ENCODE measurements around the gene ATXN7. TPM values are rescaled to one million over a fixed set of nuclear protein-coding genes. Genes with fewer than 3 reads are reported as not detected.

ATXN7 gene
- total RNA-seq: 10 to 100 TPM; 70.0 to 95.0 TPM

GRCh38 chr3:63863150-63864007 lies at the start of gene ATXN7, which contains the start of gene THOC7:
Gene ATXN7 (plus strand): TSS chr3:63863867. CDS start chr3:63912599, 48,732 bp downstream.
Gene THOC7 (minus strand): TSS chr3:63863805. CDS start chr3:63863790, 15 bp downstream.
- DNase-seq: peak; percentile 70
- peak within 1 kb of the TSS; percentile 92 for H3K4me3 Mint-ChIP-seq
- no peaks in the 10 kb centered on the region for H3K27me3 Mint-ChIP-seq
- peak within 1 kb of the TSS; percentile 98 for H3K27ac Mint-ChIP-seq
- H3K36me3 Mint-ChIP-seq (ENCODE audit: low read depth): peaks cover 34% of the 10 kb centered on the region
- H3K9me3 Mint-ChIP-seq: no peaks in the 10 kb centered on the region
- H3K4me1 Mint-ChIP-seq: peaks cover 62% of the 10 kb centered on the region
- CTCF ChIA-PET: no interaction called here
- POLR2A ChIA-PET: no interaction called here

GRCh38 chr3:63814237-63814636 lies 49.4 kb upstream of the ATXN7 start:
- ChIA-PET CTCF (no interaction called here), POLR2A (no interaction called here)
- no peaks in the 10 kb centered on the region for H3K9me3 Mint-ChIP-seq
- H3K36me3 Mint-ChIP-seq (ENCODE audit: low read depth): no peaks in the 10 kb centered on the region
- DNase-seq: no peak
- no peak overlapping the region for H3K4me3 Mint-ChIP-seq
- H3K27ac Mint-ChIP-seq: no peak overlapping the region
- no peaks in the 10 kb centered on the region for H3K27me3 Mint-ChIP-seq
- no peaks in the 10 kb centered on the region for H3K4me1 Mint-ChIP-seq

- POLR2A ChIA-PET: interaction anchor here (0.6 kb wide), 1 partner anchor 572 kb away, joined by 4 read pairs; no protein-coding TSS in a partner anchor
- CTCF ChIA-PET: no interaction called here
- Mint-ChIP-seq H3K4me3 (no peak overlapping the region), H3K4me1 (no peaks in the 10 kb centered on the region), H3K27ac (no peak overlapping the region), H3K36me3 (ENCODE audit: low read depth) (no peaks in the 10 kb centered on the region), H3K27me3 (no peaks in the 10 kb centered on the region), H3K9me3 (no peaks in the 10 kb centered on the region)
- no peak for DNase-seq
Measured at GRCh38 chr3:63817225-63817624, 46.4 kb upstream of the ATXN7 start.

- ChIA-PET POLR2A (interaction anchor here (0.6 kb wide), 1 partner anchor 479 kb away, joined by 3 read pairs; no protein-coding TSS in a partner anchor), CTCF (interaction anchor here (0.6 to 0.8 kb wide), 2 partner anchors 117 to 128 kb away, joined by 3 read pairs; no protein-coding TSS in a partner anchor)
- H3K27me3 Mint-ChIP-seq: no peaks in the 10 kb centered on the region
- no peaks in the 10 kb centered on the region for H3K4me1 Mint-ChIP-seq
- no peaks in the 10 kb centered on the region for H3K36me3 Mint-ChIP-seq (ENCODE audit: low read depth)
- DNase-seq: peak; percentile 71
- H3K9me3 Mint-ChIP-seq: no peaks in the 10 kb centered on the region
- no peak overlapping the region for H3K4me3 Mint-ChIP-seq
- H3K27ac Mint-ChIP-seq: no peak overlapping the region
Measured at GRCh38 chr3:63818282-63819150, 45.2 kb upstream of the ATXN7 start.

- Mint-ChIP-seq H3K4me3 (no peak within 1 kb of the TSS), H3K9me3 (no peaks in the 10 kb centered on the region), H3K27me3 (no peaks in the 10 kb centered on the region), H3K36me3 (ENCODE audit: low read depth) (no peaks in the 10 kb centered on the region), H3K4me1 (no peaks in the 10 kb centered on the region), H3K27ac (no peak within 1 kb of the TSS)
- POLR2A ChIA-PET: no interaction called here
- CTCF ChIA-PET: interaction anchor here (0.8 kb wide), 1 partner anchor 116 kb away, joined by 3 read pairs; no protein-coding TSS in a partner anchor
- no peak for DNase-seq
Measured at GRCh38 chr3:63819151-63819398, 44.6 kb upstream of the ATXN7 start, which contains the start of gene C3orf49. Gene C3orf49 (plus strand): TSS chr3:63819299. CDS start chr3:63819472, 173 bp downstream.

DNA sequence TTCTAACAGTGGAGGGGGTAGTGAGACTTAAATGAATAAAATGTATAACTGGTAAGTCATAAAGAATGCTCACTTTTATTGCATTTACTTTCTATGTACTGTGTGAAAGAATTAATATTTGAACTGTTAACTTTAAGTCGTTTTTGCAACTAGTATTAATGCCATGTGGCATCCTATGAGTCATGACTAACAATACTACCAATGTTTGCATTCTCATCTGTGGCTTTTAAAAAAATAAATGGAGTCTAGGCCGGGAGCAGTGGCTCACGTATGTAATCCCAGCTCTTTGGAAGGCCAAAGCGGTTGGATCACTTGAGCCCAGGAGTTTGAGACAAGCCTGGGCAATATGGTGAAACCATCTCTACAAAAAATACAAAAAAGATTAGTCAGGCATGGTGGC lies 39.4 kb upstream of the ATXN7 start:
- POLR2A ChIA-PET: no interaction called here
- H3K27me3 Mint-ChIP-seq: no peaks in the 10 kb centered on the region
- DNase-seq: no peak
- no peak overlapping the region for H3K4me3 Mint-ChIP-seq
- no peak overlapping the region for H3K27ac Mint-ChIP-seq
- no peaks in the 10 kb centered on the region for H3K4me1 Mint-ChIP-seq
- CTCF ChIA-PET: no interaction called here
- no peaks in the 10 kb centered on the region for H3K9me3 Mint-ChIP-seq
- H3K36me3 Mint-ChIP-seq (ENCODE audit: low read depth): peaks cover 3% of the 10 kb centered on the region

GRCh38 chr3:63830526-63830925 lies 33.1 kb upstream of the ATXN7 start:
- no peaks in the 10 kb centered on the region for H3K9me3 Mint-ChIP-seq
- POLR2A ChIA-PET: no interaction called here
- peaks cover 14% of the 10 kb centered on the region for H3K36me3 Mint-ChIP-seq (ENCODE audit: low read depth)
- DNase-seq: no peak
- no peaks in the 10 kb centered on the region for H3K27me3 Mint-ChIP-seq
- no peaks in the 10 kb centered on the region for H3K4me1 Mint-ChIP-seq
- H3K4me3 Mint-ChIP-seq: no peak overlapping the region
- CTCF ChIA-PET: interaction anchor here (1.1 to 1.3 kb wide), 2 partner anchors 15 kb away, joined by 3 to 4 read pairs; no protein-coding TSS in a partner anchor
- H3K27ac Mint-ChIP-seq: no peak overlapping the region

DNA sequence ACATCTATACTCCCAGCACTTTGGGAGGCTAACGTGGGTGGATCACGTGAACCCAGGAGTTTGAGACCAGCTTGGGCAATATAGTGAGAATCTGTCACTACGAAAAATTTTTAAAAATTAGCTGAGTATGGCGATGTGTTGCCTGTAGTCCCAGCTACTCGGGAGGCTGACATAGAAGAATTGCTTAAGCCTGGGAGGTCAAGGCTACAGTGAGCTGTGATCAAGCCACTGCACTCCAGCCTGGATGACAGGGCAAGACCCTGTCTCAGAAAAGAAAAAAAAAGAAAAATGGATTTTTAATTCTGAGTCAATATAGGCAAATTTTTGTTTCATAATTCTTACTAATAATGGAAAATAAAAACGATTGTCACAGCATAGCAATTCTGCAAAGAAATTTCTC lies 31.3 kb upstream of the ATXN7 start:
- POLR2A ChIA-PET: no interaction called here

GRCh38 chr3:63841704-63842103 lies 22.0 kb upstream of the ATXN7 start:
- no peak for DNase-seq
- Mint-ChIP-seq H3K27me3 (no peaks in the 10 kb centered on the region), H3K4me3 (no peak overlapping the region), H3K36me3 (ENCODE audit: low read depth) (peaks cover 10% of the 10 kb centered on the region), H3K9me3 (no peaks in the 10 kb centered on the region), H3K4me1 (no peaks in the 10 kb centered on the region), H3K27ac (no peak overlapping the region)
- ChIA-PET POLR2A (no interaction called here), CTCF (no interaction called here)

More for the DNA sequence above, 31.3 kb upstream of the ATXN7 start:
- Mint-ChIP-seq H3K27ac (no peak overlapping the region), H3K4me3 (no peak overlapping the region), H3K4me1 (no peaks in the 10 kb centered on the region), H3K36me3 (ENCODE audit: low read depth) (peaks cover 11% of the 10 kb centered on the region), H3K9me3 (no peaks in the 10 kb centered on the region), H3K27me3 (no peaks in the 10 kb centered on the region)
- CTCF ChIA-PET: interaction anchor here (0.7 kb wide), 2 partner anchors 60 to 201 kb away, joined by 3 to 4 read pairs; no protein-coding TSS in a partner anchor
- no peak for DNase-seq

GRCh38 chr3:63842127-63842526 lies 21.5 kb upstream of the ATXN7 start:
- H3K9me3 Mint-ChIP-seq: no peaks in the 10 kb centered on the region
- no peaks in the 10 kb centered on the region for H3K27me3 Mint-ChIP-seq
- DNase-seq: no peak
- CTCF ChIA-PET: interaction anchor here (1.0 kb wide), 1 partner anchor 10 kb away, joined by 3 read pairs; no protein-coding TSS in a partner anchor
- H3K4me3 Mint-ChIP-seq: no peak overlapping the region
- H3K27ac Mint-ChIP-seq: no peak overlapping the region
- H3K4me1 Mint-ChIP-seq: no peaks in the 10 kb centered on the region
- H3K36me3 Mint-ChIP-seq (ENCODE audit: low read depth): peaks cover 10% of the 10 kb centered on the region
- POLR2A ChIA-PET: no interaction called here

DNA sequence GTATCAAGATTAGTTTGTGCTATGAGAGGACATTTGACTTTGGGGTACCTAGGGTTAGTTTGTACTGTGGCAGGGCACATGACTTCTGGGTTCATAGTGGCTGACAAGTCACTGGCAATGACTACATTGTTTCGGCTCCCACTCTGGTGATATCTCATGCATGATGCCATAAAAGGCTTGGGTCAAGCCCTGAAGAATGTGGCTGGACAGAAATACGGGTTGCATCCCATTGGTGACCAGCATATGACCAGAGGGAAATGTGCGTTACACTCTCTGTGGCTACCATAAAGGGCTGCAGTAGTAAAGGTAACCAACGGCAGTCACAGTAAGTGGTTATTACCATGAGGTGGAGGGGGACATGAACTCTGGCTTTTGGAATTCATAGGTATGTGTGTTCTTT lies 18.5 kb upstream of the ATXN7 start:
- DNase-seq: no peak
- Mint-ChIP-seq H3K27ac (no peak overlapping the region), H3K9me3 (no peaks in the 10 kb centered on the region), H3K4me1 (no peaks in the 10 kb centered on the region), H3K4me3 (no peak overlapping the region), H3K36me3 (ENCODE audit: low read depth) (peaks cover 14% of the 10 kb centered on the region), H3K27me3 (no peaks in the 10 kb centered on the region)
- ChIA-PET POLR2A (no interaction called here), CTCF (interaction anchor here (1.8 to 2.3 kb wide), 2 partner anchors 15 to 178 kb away, joined by 4 to 7 read pairs; partner anchors contain the start of gene PSMD6)

- H3K4me3 Mint-ChIP-seq: no peak overlapping the region
- no peaks in the 10 kb centered on the region for H3K4me1 Mint-ChIP-seq
- H3K27ac Mint-ChIP-seq: no peak overlapping the region
- no peaks in the 10 kb centered on the region for H3K27me3 Mint-ChIP-seq
- no peak for DNase-seq
- no peaks in the 10 kb centered on the region for H3K9me3 Mint-ChIP-seq
- CTCF ChIA-PET: interaction anchor here (1.0 kb wide), 1 partner anchor 11 kb away, joined by 5 read pairs; no protein-coding TSS in a partner anchor
- POLR2A ChIA-PET: no interaction called here
- peaks cover 28% of the 10 kb centered on the region for H3K36me3 Mint-ChIP-seq (ENCODE audit: low read depth)
Measured at GRCh38 chr3:63847718-63848450, 15.8 kb upstream of the ATXN7 start.
